SK-N-SH treated with all-trans-retinoic acid at 6 μM for 48 hours (cell line): ENCODE results near the gene KIF21A.

Source experiments
- ATAC-seq: fragments of 200-7000 bp; cut with Tn5 transposase; 3 replicates; pipeline ENCODE4 v1.9.1; 2020; ENCODE audit warnings: mild to moderate bottlenecking, moderate library complexity
- ARNTL ChIP-seq: fragments of 450-650 bp; formaldehyde crosslinking; IDR thresholded peaks from 2 replicates; pipeline ENCODE4 v1.5.0; 2020; ENCODE audit warnings: low read depth, mild to moderate bottlenecking, moderate library complexity, borderline replicate concordance
- BACH2 ChIP-seq: fragments of 250-450 bp; sonication (Bioruptor Pico); IDR thresholded peaks from 2 replicates; pipeline ENCODE4 v1.9.0; 2021; ENCODE audit warnings: mild to moderate bottlenecking, borderline replicate concordance
- CREB5 ChIP-seq: fragments of 250-450 bp; sonication (Bioruptor Pico); IDR thresholded peaks from 2 replicates; pipeline ENCODE4 v1.5.1; 2020; ENCODE audit warnings: low read depth, mild to moderate bottlenecking, moderate library complexity
- CSDC2 ChIP-seq: fragments of 250-450 bp; sonication (Bioruptor Pico); IDR thresholded peaks from 2 replicates; pipeline ENCODE4 v1.5.0; 2020; ENCODE audit warnings: mild to moderate bottlenecking, moderate library complexity
- CSRNP3 ChIP-seq: fragments of 250-450 bp; sonication (Bioruptor Pico); IDR thresholded peaks from 2 replicates; pipeline ENCODE4 v1.5.1; 2021; ENCODE audit warnings: mild to moderate bottlenecking, moderate library complexity
- ESRRG ChIP-seq: fragments of 250-450 bp; sonication (Bioruptor Pico); IDR thresholded peaks from 2 replicates; pipeline ENCODE4 v1.6.1; 2021; ENCODE audit warnings: mild to moderate bottlenecking
- GLIS3 ChIP-seq: fragments of 250-450 bp; sonication (Bioruptor Pico); IDR thresholded peaks from 2 replicates; pipeline ENCODE4 v1.5.0; 2020; ENCODE audit warnings: mild to moderate bottlenecking, moderate library complexity
- ISL1 ChIP-seq: fragments of 250-450 bp; sonication (Bioruptor Pico); IDR thresholded peaks from 2 replicates; pipeline ENCODE4 v2.1.2; 2022; ENCODE audit warnings: mild to moderate bottlenecking, moderate library complexity
- OSR1 ChIP-seq: fragments of 250-450 bp; sonication (Bioruptor Pico); IDR thresholded peaks from 2 replicates; pipeline ENCODE4 v1.8.0; 2022; ENCODE audit warnings: moderate library complexity, mild to moderate bottlenecking, inconsistent platforms
- PATZ1 ChIP-seq: fragments of 250-450 bp; sonication (Bioruptor Pico); IDR thresholded peaks from 2 replicates; pipeline ENCODE4 v1.8.0; 2020; ENCODE audit warnings: mild to moderate bottlenecking, moderate library complexity, borderline replicate concordance
- POU6F1 ChIP-seq: fragments of 250-450 bp; sonication (Bioruptor Pico); IDR thresholded peaks from 2 replicates; pipeline ENCODE4 v1.8.0; 2021; ENCODE audit warnings: low read depth, mild to moderate bottlenecking, moderate library complexity, borderline replicate concordance
- PPARA ChIP-seq: fragments of 250-450 bp; sonication (Bioruptor Pico); IDR thresholded peaks from 2 replicates; pipeline ENCODE4 v1.5.0; 2020; ENCODE audit warnings: mild to moderate bottlenecking, borderline replicate concordance
- RARB ChIP-seq: fragments of 250-450 bp; sonication (Bioruptor Pico); IDR thresholded peaks from 2 replicates; pipeline ENCODE4 v1.8.0; 2021; ENCODE audit warnings: mild to moderate bottlenecking, moderate library complexity
- SNAI2 ChIP-seq: fragments of 250-450 bp; sonication (Bioruptor Pico); IDR thresholded peaks from 2 replicates; pipeline ENCODE4 v1.5.0; 2020; ENCODE audit warnings: mild to moderate bottlenecking, moderate library complexity
- TOX ChIP-seq: fragments of 250-450 bp; sonication (Bioruptor Pico); IDR thresholded peaks from 2 replicates; pipeline ENCODE4 v1.8.0; 2021; ENCODE audit warnings: mild to moderate bottlenecking, moderate library complexity, borderline replicate concordance
- TSHZ2 ChIP-seq: fragments of 250-450 bp; sonication (Bioruptor Pico); IDR thresholded peaks from 2 replicates; pipeline ENCODE4 v1.5.0; 2020; ENCODE audit warnings: mild to moderate bottlenecking, moderate library complexity
- ZC3H10 ChIP-seq: fragments of 250-450 bp; sonication (Bioruptor Pico); IDR thresholded peaks from 2 replicates; pipeline ENCODE4 v1.5.1; 2021; ENCODE audit warnings: mild to moderate bottlenecking, moderate library complexity
- ZFP3 ChIP-seq: fragments of 250-450 bp; sonication (Bioruptor Pico); IDR thresholded peaks from 2 replicates; pipeline ENCODE4 v1.5.0; 2020; ENCODE audit warnings: mild to moderate bottlenecking, moderate library complexity
- ZFP30 ChIP-seq: fragments of 450-650 bp; formaldehyde crosslinking; IDR thresholded peaks from 2 replicates; pipeline ENCODE4 v1.5.0; 2022; ENCODE audit warnings: mild to moderate bottlenecking, moderate library complexity
- ZNF565 ChIP-seq: fragments of 450-650 bp; formaldehyde crosslinking; conservative IDR thresholded peaks from 2 replicates; pipeline ENCODE4 v1.5.0; 2020; ENCODE audit warnings: low read depth, mild to moderate bottlenecking, moderate library complexity
- ZNF70 ChIP-seq: fragments of 450-650 bp; formaldehyde crosslinking; IDR thresholded peaks from 2 replicates; pipeline ENCODE4 v1.5.0; 2020; ENCODE audit warnings: mild to moderate bottlenecking, moderate library complexity
- ZNF8 ChIP-seq: fragments of 450-650 bp; formaldehyde crosslinking; IDR thresholded peaks from 2 replicates; pipeline ENCODE4 v1.5.0; 2020; ENCODE audit warnings: mild to moderate bottlenecking, moderate library complexity

The KIF21A gene

GRCh38 chr12:39467432-39467870, 24.5 kb upstream of the KIF21A start:
- ATAC-seq, result no peak; the same call in 2 of the 3 replicates
- TF ChIP-seq CSRNP3 (CRISPR knock-in tag), result no peak
- TF ChIP-seq PPARA (CRISPR knock-in tag), result no peak
- TF ChIP-seq TSHZ2 (CRISPR knock-in tag), result no peak
- TF ChIP-seq ARNTL (CRISPR knock-in tag), result no peak
- TF ChIP-seq RARB (CRISPR knock-in tag), result no peak
- no peak for TF ChIP-seq GLIS3 (CRISPR knock-in tag)
- TF ChIP-seq ESRRG (CRISPR knock-in tag), result no peak
- TF ChIP-seq ZFP30 (CRISPR knock-in tag), result no peak
- TF ChIP-seq SNAI2 (CRISPR knock-in tag), result no peak
- no peak for TF ChIP-seq ZFP3 (CRISPR knock-in tag)
- TF ChIP-seq BACH2 (CRISPR knock-in tag), result no peak
- TF ChIP-seq ISL1, result no peak
- TF ChIP-seq CREB5, result no peak
- no peak for TF ChIP-seq OSR1 (CRISPR knock-in tag)
- TF ChIP-seq TOX (CRISPR knock-in tag), result no peak
- TF ChIP-seq ZNF565 (CRISPR knock-in tag), result no peak
- TF ChIP-seq POU6F1, result no peak

GRCh38 chr12:39464976-39465695, 22.2 kb upstream of the KIF21A start:
- no peak for ATAC-seq
- no peak for TF ChIP-seq TOX (CRISPR knock-in tag)
- TF ChIP-seq, all 23 proteins: peak for 0

- no peak for ATAC-seq
- TF ChIP-seq ZNF70 (CRISPR knock-in tag) (no peak), BACH2 (CRISPR knock-in tag) (no peak), ZNF565 (CRISPR knock-in tag) (no peak), CSDC2 (no peak), GLIS3 (CRISPR knock-in tag) (no peak), ARNTL (CRISPR knock-in tag) (no peak), PATZ1 (CRISPR knock-in tag) (no peak), CREB5 (no peak), TOX (CRISPR knock-in tag) (no peak), PPARA (CRISPR knock-in tag) (no peak), ZC3H10 (CRISPR knock-in tag) (no peak), ISL1 (no peak), ZFP30 (CRISPR knock-in tag) (no peak), RARB (CRISPR knock-in tag) (no peak), ZNF8 (CRISPR knock-in tag) (no peak), SNAI2 (CRISPR knock-in tag) (no peak)
Measured at GRCh38 chr12:39461059-39461458, 18.1 kb upstream of the KIF21A start.
